Smooth muscle cell (in vitro differentiated cells): ENCODE data around the gene INPP5A. TPM values are rescaled to one million over a fixed set of nuclear protein-coding genes. Genes with fewer than 3 reads are reported as not detected.

Experiments
- DNase-seq: peaks from one replicate; lab custom pipeline; 2025; ENCODE audit not compliant: unreplicated experiment; lab: John Stamatoyannopoulos, UW
- H2AFZ ChIP-seq: fragments of 200-600 bp; sonication (generic); 2 replicates; pipeline ENCODE4 v1.6.0; 2016; ENCODE audit warnings: antibody characterized with exemption, low read depth, mild to moderate bottlenecking
- H3F3A ChIP-seq: fragments of 200-600 bp; sonication (generic); 2 replicates; pipeline ENCODE4 v1.6.0; 2017; ENCODE audit warnings: antibody characterized with exemption, low read depth
- H3K27ac ChIP-seq: fragments of 200-600 bp; sonication (generic); 2 replicates; pipeline ENCODE4 v1.5.1; 2016; ENCODE audit warnings: low read depth, mild to moderate bottlenecking
- H3K27me3 ChIP-seq: fragments of 200-600 bp; sonication (generic); 2 replicates; pipeline ENCODE4 v1.6.1; 2016; ENCODE audit warnings: low read depth, mild to moderate bottlenecking
- H3K36me3 ChIP-seq: fragments of 200-600 bp; sonication (generic); 2 replicates; pipeline ENCODE4 v1.5.1; 2016; ENCODE audit warnings: low read depth
- H3K4me1 ChIP-seq: fragments of 200-600 bp; sonication (generic); 2 replicates; pipeline ENCODE4 v1.5.1; 2016; ENCODE audit warnings: low read depth
- H3K4me2 ChIP-seq: fragments of 200-600 bp; sonication (generic); 2 replicates; pipeline ENCODE4 v1.6.0; 2016; ENCODE audit warnings: mild to moderate bottlenecking
- H3K4me3 ChIP-seq: fragments of 200-600 bp; sonication (generic); 2 replicates; pipeline ENCODE4 v1.5.1; 2016; ENCODE audit warnings: mild to moderate bottlenecking
- H3K79me2 ChIP-seq: fragments of 200-600 bp; sonication (generic); 2 replicates; pipeline ENCODE4 v1.6.0; 2016; ENCODE audit warnings: low read depth, mild to moderate bottlenecking
- H3K9ac ChIP-seq: fragments of 200-600 bp; sonication (generic); 2 replicates; pipeline ENCODE4 v1.6.0; 2016; ENCODE audit warnings: low read depth
- H3K9me3 ChIP-seq: fragments of 200-600 bp; sonication (generic); replicated peaks from 2 replicates; pipeline ENCODE4 v1.5.1; 2016; ENCODE audit warnings: low read depth
- H4K20me1 ChIP-seq: fragments of 200-600 bp; sonication (generic); 2 replicates; pipeline ENCODE4 v1.6.0; 2016; ENCODE audit warnings: low read depth
- CTCF ChIP-seq: fragments of 200-600 bp; sonication (generic); IDR thresholded peaks from 2 replicates; pipeline ENCODE4 v1.5.1; 2017; ENCODE audit warnings: borderline replicate concordance, mild to moderate bottlenecking, antibody characterized with exemption; ENCODE audit not compliant: insufficient read depth, poor library complexity, severe bottlenecking
- WGBS: methylation state at CpG from one replicate; pipeline ENCODE4 v1.1.7; 2016; ENCODE audit warnings: low lambda C conversion rate; 5-methylcytosine and 5-hydroxymethylcytosine counted together
- polyA plus RNA-seq: library from polyadenylated mRNA; unstranded; fragments of >200 nt; fragmentation: Nextera tagmentation; extraction: Ambion mirVana; gene quantifications from 2 replicates; pipeline ENCODE4 v1.2.1, GENCODE V29; 2016
- total RNA-seq: library from RNA; depleted of rRNA; stranded (reverse); fragments of >200 nt; gene quantifications from 2 replicates; pipeline ENCODE4 v1.2.3, GENCODE V29; 2014

Gene INPP5A
- total and polyA plus RNA-seq, 2 experiments from 2014 or later: 48.0 to 55.9 TPM

- no peaks in the 10 kb centered on the region for H3K4me1 ChIP-seq
- H3K36me3 ChIP-seq: no peaks in the 10 kb centered on the region
- H3F3A ChIP-seq: no peaks in the 10 kb centered on the region
- no peak overlapping the region for H3K9ac ChIP-seq
- H3K9me3 ChIP-seq: no peaks in the 10 kb centered on the region
- no peak for TF ChIP-seq CTCF
- no peak for DNase-seq
- peaks cover 73% of the 10 kb centered on the region for H3K79me2 ChIP-seq
- peaks cover 100% of the 10 kb centered on the region for H4K20me1 ChIP-seq
- H3K4me2 ChIP-seq: no peak overlapping the region
- 98% methylated on average over 19 of the region's 19 CpGs for WGBS
- no peaks in the 10 kb centered on the region for H3K27me3 ChIP-seq
- no peak overlapping the region for H2AFZ ChIP-seq
- no peak overlapping the region for H3K4me3 ChIP-seq
- H3K27ac ChIP-seq: no peak overlapping the region
Observed at GRCh38 chr10:132554053-132554990, 16.7 kb downstream of the INPP5A start.

GRCh38 chr10:132554991-132555647 is 17.5 kb downstream of the INPP5A start:
- no peak for TF ChIP-seq CTCF
- Histone ChIP-seq H3K9ac (no peak overlapping the region), H3K4me1 (no peaks in the 10 kb centered on the region), H3K4me3 (no peak overlapping the region), H2AFZ (no peak overlapping the region), H3F3A (no peaks in the 10 kb centered on the region), H3K9me3 (no peaks in the 10 kb centered on the region), H4K20me1 (peaks cover 100% of the 10 kb centered on the region), H3K4me2 (no peak overlapping the region), H3K27me3 (no peaks in the 10 kb centered on the region), H3K27ac (no peak overlapping the region), H3K36me3 (no peaks in the 10 kb centered on the region), H3K79me2 (peaks cover 76% of the 10 kb centered on the region)
- WGBS: 93% methylated on average over 16 of the region's 18 CpGs
- no peak for DNase-seq

- H3K27me3 ChIP-seq: no peaks in the 10 kb centered on the region
- 97% methylated on average over 22 of the region's 22 CpGs for WGBS
- H3K27ac ChIP-seq: no peak overlapping the region
Observed at GRCh38 chr10:132555648-132556575, 18.3 kb downstream of the INPP5A start.

More at GRCh38 chr10:132555648-132556575, 18.3 kb downstream of the INPP5A start:
- Histone ChIP-seq H3K4me1 (no peaks in the 10 kb centered on the region), H3K9ac (no peak overlapping the region), H3K4me2 (no peak overlapping the region), H3F3A (peaks cover 4% of the 10 kb centered on the region), H3K79me2 (peaks cover 81% of the 10 kb centered on the region), H3K9me3 (no peaks in the 10 kb centered on the region), H2AFZ (no peak overlapping the region), H3K4me3 (no peak overlapping the region), H3K36me3 (no peaks in the 10 kb centered on the region), H4K20me1 (peaks cover 100% of the 10 kb centered on the region)
- DNase-seq: no peak
- no peak for TF ChIP-seq CTCF
